ENCODE measurements around the gene LCE3C. TPM values are rescaled to one million over a fixed set of nuclear protein-coding genes. Genes with fewer than 3 reads are reported as not detected.

The LCE3C gene
- total RNA-seq, 1 donor from 2014 or later = not detected

GRCh38 chr1:152623203-152623844, 23.3 kb downstream of the LCE3C start:
- no peak for DNase-seq (ENCODE audit: low spot score)
- intact Hi-C loops (cut with micrococcal nuclease) = no loop called here
- Mint-ChIP-seq H3K4me3 (no peak overlapping the region), H3K9me3 (peaks cover 11% of the 10 kb centered on the region), H3K36me3 (ENCODE audit: low read depth) (no peaks in the 10 kb centered on the region), H3K27me3 (ENCODE audit: insufficient read depth) (peaks cover 5% of the 10 kb centered on the region), H3K27ac (no peak overlapping the region), H3K4me1 (ENCODE audit: low read depth) (no peaks in the 10 kb centered on the region)

GRCh38 chr1:152626744-152627143, 26.7 kb downstream of the LCE3C start:
- Mint-ChIP-seq H3K27ac (no peak overlapping the region), H3K4me1 (ENCODE audit: low read depth) (no peaks in the 10 kb centered on the region), H3K4me3 (no peak overlapping the region), H3K36me3 (ENCODE audit: low read depth) (no peaks in the 10 kb centered on the region), H3K27me3 (ENCODE audit: insufficient read depth) (peaks cover 5% of the 10 kb centered on the region), H3K9me3 (no peaks in the 10 kb centered on the region)
- intact Hi-C loops (cut with micrococcal nuclease) = no loop called here
- no peak for DNase-seq (ENCODE audit: low spot score)

GRCh38 chr1:152630596-152630995, 30.6 kb downstream of the LCE3C start:
- no peak overlapping the region for H3K4me3 Mint-ChIP-seq
- H3K27ac Mint-ChIP-seq = no peak overlapping the region
- no peaks in the 10 kb centered on the region for H3K36me3 Mint-ChIP-seq (ENCODE audit: low read depth)
- no peak for DNase-seq (ENCODE audit: low spot score)
- no peaks in the 10 kb centered on the region for H3K9me3 Mint-ChIP-seq
- peaks cover 3% of the 10 kb centered on the region for H3K27me3 Mint-ChIP-seq (ENCODE audit: insufficient read depth)
- intact Hi-C loops (cut with micrococcal nuclease) = no loop called here
- H3K4me1 Mint-ChIP-seq (ENCODE audit: low read depth) = no peaks in the 10 kb centered on the region

- no peak for DNase-seq (ENCODE audit: low spot score)
- intact Hi-C loops (cut with micrococcal nuclease) = no loop called here
- H3K27me3 Mint-ChIP-seq (ENCODE audit: insufficient read depth) = peaks cover 5% of the 10 kb centered on the region
- H3K4me3 Mint-ChIP-seq = no peak overlapping the region
- no peaks in the 10 kb centered on the region for H3K9me3 Mint-ChIP-seq
- no peaks in the 10 kb centered on the region for H3K36me3 Mint-ChIP-seq (ENCODE audit: low read depth)
- no peaks in the 10 kb centered on the region for H3K4me1 Mint-ChIP-seq (ENCODE audit: low read depth)
- no peak overlapping the region for H3K27ac Mint-ChIP-seq
Observed at GRCh38 chr1:152640351-152640750, 40.3 kb downstream of the LCE3C start.

GRCh38 chr1:152643945-152644344, 43.9 kb downstream of the LCE3C start:
- intact Hi-C loops (cut with micrococcal nuclease) = no loop called here
- H3K9me3 Mint-ChIP-seq = no peaks in the 10 kb centered on the region
- H3K27ac Mint-ChIP-seq = no peak overlapping the region
- no peaks in the 10 kb centered on the region for H3K4me1 Mint-ChIP-seq (ENCODE audit: low read depth)
- DNase-seq (ENCODE audit: low spot score) = no peak
- no peaks in the 10 kb centered on the region for H3K36me3 Mint-ChIP-seq (ENCODE audit: low read depth)
- H3K27me3 Mint-ChIP-seq (ENCODE audit: insufficient read depth) = peaks cover 12% of the 10 kb centered on the region
- no peak overlapping the region for H3K4me3 Mint-ChIP-seq

- H3K9me3 Mint-ChIP-seq = no peaks in the 10 kb centered on the region
- peaks cover 12% of the 10 kb centered on the region for H3K27me3 Mint-ChIP-seq (ENCODE audit: insufficient read depth)
- no peaks in the 10 kb centered on the region for H3K36me3 Mint-ChIP-seq (ENCODE audit: low read depth)
- no peaks in the 10 kb centered on the region for H3K4me1 Mint-ChIP-seq (ENCODE audit: low read depth)
- H3K27ac Mint-ChIP-seq = no peak overlapping the region
- no peak overlapping the region for H3K4me3 Mint-ChIP-seq
- DNase-seq (ENCODE audit: low spot score) = no peak
- intact Hi-C loops (cut with micrococcal nuclease) = no loop called here
Observed at GRCh38 chr1:152645146-152645545, 45.1 kb downstream of the LCE3C start.

- H3K27me3 Mint-ChIP-seq (ENCODE audit: insufficient read depth) = peaks cover 13% of the 10 kb centered on the region
- no peak overlapping the region for H3K4me3 Mint-ChIP-seq
- no peaks in the 10 kb centered on the region for H3K9me3 Mint-ChIP-seq
- no peak for DNase-seq (ENCODE audit: low spot score)
- no peaks in the 10 kb centered on the region for H3K36me3 Mint-ChIP-seq (ENCODE audit: low read depth)
- no peak overlapping the region for H3K27ac Mint-ChIP-seq
- no peaks in the 10 kb centered on the region for H3K4me1 Mint-ChIP-seq (ENCODE audit: low read depth)
- intact Hi-C loops (cut with micrococcal nuclease) = no loop called here
Observed at GRCh38 chr1:152646656-152647055, 46.6 kb downstream of the LCE3C start.

Other genes starting within 250 kb of the LCE3C start
- gene FLG2, start 240.2 kb upstream of the LCE3C start, total RNA-seq = not detected in 2 replicates
- not detected in 2 replicates for gene CRNN, start 186.0 kb upstream of the LCE3C start, total RNA-seq
- not detected in 2 replicates for gene LCE5A, start 89.4 kb upstream of the LCE3C start, total RNA-seq
- gene CRCT1, start 85.8 kb upstream of the LCE3C start, total RNA-seq = not detected in 2 replicates
- gene LCE3E, start 33.5 kb upstream of the LCE3C start, total RNA-seq = not detected in 2 replicates
- gene LCE3D, start 19.7 kb upstream of the LCE3C start, total RNA-seq = not detected in 2 replicates
- not detected in 2 replicates for gene LCE3B, start 13.6 kb downstream of the LCE3C start, total RNA-seq
- gene LCE3A, start 22.9 kb downstream of the LCE3C start, total RNA-seq = not detected in 2 replicates
- not detected in 2 replicates for gene LCE2D, start 63.1 kb downstream of the LCE3C start, total RNA-seq
- not detected in 2 replicates for gene LCE2C, start 75.0 kb downstream of the LCE3C start, total RNA-seq
- gene LCE2B, start 85.9 kb downstream of the LCE3C start, total RNA-seq = not detected in 2 replicates
- gene LCE2A, start 98.1 kb downstream of the LCE3C start, total RNA-seq = not detected in 2 replicates
- gene LCE4A, start 107.9 kb downstream of the LCE3C start, total RNA-seq = not detected in 2 replicates
- gene KPRP, start 157.8 kb downstream of the LCE3C start, total RNA-seq = not detected in 2 replicates
- gene LCE1F, start 174.9 kb downstream of the LCE3C start, total RNA-seq = not detected in 2 replicates
- gene LCE1E, start 186.0 kb downstream of the LCE3C start, total RNA-seq = not detected in 2 replicates
- not detected in 2 replicates for gene LCE1D, start 196.5 kb downstream of the LCE3C start, total RNA-seq
- not detected in 2 replicates for gene LCE1C, start 206.4 kb downstream of the LCE3C start, total RNA-seq
- gene LCE1B, start 211.7 kb downstream of the LCE3C start, total RNA-seq = not detected in 2 replicates
- not detected in 2 replicates for gene LCE1A, start 227.2 kb downstream of the LCE3C start, total RNA-seq
- not detected in 2 replicates for gene LCE6A, start 242.6 kb downstream of the LCE3C start, total RNA-seq